Osteoblast (primary cell): ENCODE results near the gene POPDC2. TPM values are rescaled to one million over a fixed set of nuclear protein-coding genes. Genes with fewer than 3 reads are reported as not detected.

Experiments
- DNase-seq: peaks from one replicate; pipeline ENCODE4 v3.0.0; 2011; ENCODE audit warnings: low spot score, mixed read lengths; ENCODE audit not compliant: insufficient read length; ENCODE audit errors: missing footprints
- H2AFZ ChIP-seq: 2 replicates; pipeline ENCODE4 v1.6.0; 2011; ENCODE audit warnings: mild to moderate bottlenecking, low read length
- H3K27ac ChIP-seq: 2 replicates; pipeline ENCODE4 v1.5.1; 2011; ENCODE audit warnings: mild to moderate bottlenecking, low read depth, low read length, moderate library complexity
- H3K27me3 ChIP-seq: 2 replicates; pipeline ENCODE4 v1.6.0; 2012; ENCODE audit warnings: mild to moderate bottlenecking, control low read depth, inconsistent platforms, low read length, moderate library complexity; ENCODE audit not compliant: insufficient read depth
- H3K36me3 ChIP-seq: 2 replicates; pipeline ENCODE4 v1.5.1; 2011; ENCODE audit warnings: mild to moderate bottlenecking, low read length, control low read depth, moderate library complexity; ENCODE audit not compliant: insufficient read depth
- H3K4me1 ChIP-seq: 2 replicates; pipeline ENCODE4 v1.5.1; 2011; ENCODE audit warnings: mild to moderate bottlenecking, low read length, control low read depth, moderate library complexity; ENCODE audit not compliant: insufficient read depth
- H3K4me2 ChIP-seq: 2 replicates; pipeline ENCODE4 v1.6.0; 2011; ENCODE audit warnings: mild to moderate bottlenecking, low read length; ENCODE audit not compliant: insufficient read depth
- H3K4me3 ChIP-seq: fragments of 200-600 bp; sonication (generic); 3 replicates; pipeline ENCODE4 v1.5.1; 2012; ENCODE audit warnings: mild to moderate bottlenecking, low read length, inconsistent platforms; ENCODE audit not compliant: insufficient read depth
- H3K79me2 ChIP-seq: 2 replicates; pipeline ENCODE4 v1.6.0; 2012; ENCODE audit warnings: mild to moderate bottlenecking, low read length, control low read depth, inconsistent platforms; ENCODE audit not compliant: insufficient read depth
- H3K9me3 ChIP-seq: 2 replicates; pipeline ENCODE4 v1.5.1; 2011; ENCODE audit warnings: low read depth, low read length, control low read depth
- H4K20me1 ChIP-seq: 2 replicates; pipeline ENCODE4 v1.6.0; 2012; ENCODE audit warnings: mild to moderate bottlenecking, low read length, control low read depth; ENCODE audit not compliant: insufficient read depth
- total RNA-seq: library from RNA; depleted of rRNA; stranded (reverse); fragments of >200 nt; gene quantifications from 2 replicates; pipeline ENCODE4 v1.2.3, GENCODE V29; 2012
- TF ChIP-seq, protein P1 (sequence below): IDR thresholded peaks from 2 replicates; pipeline ENCODE4 v1.5.1; 2011; ENCODE audit warnings: mild to moderate bottlenecking, low read depth, low read length, moderate library complexity; ENCODE audit errors: extremely low read depth

The POPDC2 gene
- total RNA-seq, 1 donor = 1.1 TPM

- no peaks in the 10 kb centered on the region for H3K36me3 ChIP-seq
- H2AFZ ChIP-seq = no peak overlapping the region
- H4K20me1 ChIP-seq = no peaks in the 10 kb centered on the region
- TF ChIP-seq, protein P1, sequence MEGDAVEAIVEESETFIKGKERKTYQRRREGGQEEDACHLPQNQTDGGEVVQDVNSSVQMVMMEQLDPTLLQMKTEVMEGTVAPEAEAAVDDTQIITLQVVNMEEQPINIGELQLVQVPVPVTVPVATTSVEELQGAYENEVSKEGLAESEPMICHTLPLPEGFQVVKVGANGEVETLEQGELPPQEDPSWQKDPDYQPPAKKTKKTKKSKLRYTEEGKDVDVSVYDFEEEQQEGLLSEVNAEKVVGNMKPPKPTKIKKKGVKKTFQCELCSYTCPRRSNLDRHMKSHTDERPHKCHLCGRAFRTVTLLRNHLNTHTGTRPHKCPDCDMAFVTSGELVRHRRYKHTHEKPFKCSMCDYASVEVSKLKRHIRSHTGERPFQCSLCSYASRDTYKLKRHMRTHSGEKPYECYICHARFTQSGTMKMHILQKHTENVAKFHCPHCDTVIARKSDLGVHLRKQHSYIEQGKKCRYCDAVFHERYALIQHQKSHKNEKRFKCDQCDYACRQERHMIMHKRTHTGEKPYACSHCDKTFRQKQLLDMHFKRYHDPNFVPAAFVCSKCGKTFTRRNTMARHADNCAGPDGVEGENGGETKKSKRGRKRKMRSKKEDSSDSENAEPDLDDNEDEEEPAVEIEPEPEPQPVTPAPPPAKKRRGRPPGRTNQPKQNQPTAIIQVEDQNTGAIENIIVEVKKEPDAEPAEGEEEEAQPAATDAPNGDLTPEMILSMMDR = no peak
- H3K4me2 ChIP-seq = no peak overlapping the region
- H3K79me2 ChIP-seq = no peaks in the 10 kb centered on the region
- H3K4me1 ChIP-seq = peaks cover 53% of the 10 kb centered on the region
- no peak overlapping the region for H3K4me3 ChIP-seq
- H3K27ac ChIP-seq = no peak overlapping the region
- DNase-seq = no peak
- no peaks in the 10 kb centered on the region for H3K27me3 ChIP-seq
- H3K9me3 ChIP-seq = no peaks in the 10 kb centered on the region
These were observed 27.6 kb downstream of the POPDC2 start for GRCh38 chr3:119632829-119633228.

DNA sequence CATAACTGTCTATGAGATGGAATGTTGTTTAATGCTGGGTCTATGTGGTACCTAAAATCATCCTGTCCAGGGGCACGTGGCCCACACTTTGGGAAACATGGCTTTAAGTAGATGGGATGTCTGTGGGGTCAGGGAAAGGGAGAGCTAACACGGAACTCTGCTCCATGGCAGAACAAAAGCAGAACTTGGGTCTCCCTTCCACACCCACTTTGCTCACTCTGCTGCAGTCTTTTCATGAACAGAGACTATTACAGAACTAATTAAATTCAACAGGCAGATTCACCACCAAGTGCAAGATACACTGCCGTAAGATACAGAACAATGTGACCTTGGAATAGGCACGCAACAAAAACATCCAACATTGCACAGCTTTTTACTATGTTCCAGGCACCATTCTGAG lies 28.2 kb downstream of the POPDC2 start:
- no peaks in the 10 kb centered on the region for H4K20me1 ChIP-seq
- no peaks in the 10 kb centered on the region for H3K79me2 ChIP-seq
- H3K4me3 ChIP-seq = no peak overlapping the region
- H3K4me2 ChIP-seq = no peak overlapping the region
- H3K27ac ChIP-seq = no peak overlapping the region
- no peaks in the 10 kb centered on the region for H3K9me3 ChIP-seq
- TF ChIP-seq, protein P1 = no peak
- peaks cover 49% of the 10 kb centered on the region for H3K4me1 ChIP-seq
- H2AFZ ChIP-seq = no peak overlapping the region
- no peaks in the 10 kb centered on the region for H3K36me3 ChIP-seq
- no peaks in the 10 kb centered on the region for H3K27me3 ChIP-seq
- DNase-seq = no peak

GRCh38 chr3:119631516-119631915 lies 28.9 kb downstream of the POPDC2 start:
- Histone ChIP-seq H3K27ac (peak overlapping the region; percentile 82), H3K27me3 (no peaks in the 10 kb centered on the region), H3K36me3 (no peaks in the 10 kb centered on the region), H3K4me1 (peaks cover 42% of the 10 kb centered on the region), H3K4me2 (no peak overlapping the region), H2AFZ (peak overlapping the region; percentile 15), H3K9me3 (no peaks in the 10 kb centered on the region), H3K79me2 (no peaks in the 10 kb centered on the region), H4K20me1 (no peaks in the 10 kb centered on the region), H3K4me3 (no peak overlapping the region)
- DNase-seq = peak; percentile 27
- TF ChIP-seq, protein P1 = no peak

DNA sequence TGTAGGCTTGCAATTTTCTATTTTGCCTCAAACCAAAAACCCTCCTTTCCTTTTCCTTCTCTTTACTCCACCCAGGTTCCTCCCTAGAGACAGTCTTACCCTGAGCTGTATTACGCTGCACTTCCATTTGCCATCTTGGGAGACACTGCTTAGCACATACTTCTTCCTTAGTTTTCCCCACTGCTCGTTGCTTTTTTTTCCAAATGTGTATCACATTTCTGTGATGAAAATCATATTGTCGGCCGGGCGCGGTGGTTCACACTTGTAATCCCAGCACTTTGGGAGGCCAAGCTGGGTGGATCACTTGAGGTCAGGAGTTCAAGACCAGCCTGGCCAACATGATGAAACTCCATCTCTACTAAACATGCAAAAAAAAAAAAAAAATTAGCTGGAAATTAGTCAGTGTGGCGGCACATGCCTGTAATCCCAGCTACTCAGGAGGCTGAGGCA lies 29.5 kb downstream of the POPDC2 start:
- H4K20me1 ChIP-seq = no peaks in the 10 kb centered on the region
- no peak overlapping the region for H3K4me3 ChIP-seq
- H3K4me1 ChIP-seq = peaks cover 36% of the 10 kb centered on the region
- H3K27me3 ChIP-seq = no peaks in the 10 kb centered on the region
- H3K79me2 ChIP-seq = no peaks in the 10 kb centered on the region
- DNase-seq = no peak
- no peaks in the 10 kb centered on the region for H3K36me3 ChIP-seq
- peak overlapping the region; percentile 82 for H3K27ac ChIP-seq
- H3K4me2 ChIP-seq = peak overlapping the region; percentile 25
- no peaks in the 10 kb centered on the region for H3K9me3 ChIP-seq
- TF ChIP-seq, protein P1 = no peak
- peak overlapping the region; percentile 68 for H2AFZ ChIP-seq
